Measurements from ENCODE around the gene ZNHIT1.

ZNHIT1 gene

DNA sequence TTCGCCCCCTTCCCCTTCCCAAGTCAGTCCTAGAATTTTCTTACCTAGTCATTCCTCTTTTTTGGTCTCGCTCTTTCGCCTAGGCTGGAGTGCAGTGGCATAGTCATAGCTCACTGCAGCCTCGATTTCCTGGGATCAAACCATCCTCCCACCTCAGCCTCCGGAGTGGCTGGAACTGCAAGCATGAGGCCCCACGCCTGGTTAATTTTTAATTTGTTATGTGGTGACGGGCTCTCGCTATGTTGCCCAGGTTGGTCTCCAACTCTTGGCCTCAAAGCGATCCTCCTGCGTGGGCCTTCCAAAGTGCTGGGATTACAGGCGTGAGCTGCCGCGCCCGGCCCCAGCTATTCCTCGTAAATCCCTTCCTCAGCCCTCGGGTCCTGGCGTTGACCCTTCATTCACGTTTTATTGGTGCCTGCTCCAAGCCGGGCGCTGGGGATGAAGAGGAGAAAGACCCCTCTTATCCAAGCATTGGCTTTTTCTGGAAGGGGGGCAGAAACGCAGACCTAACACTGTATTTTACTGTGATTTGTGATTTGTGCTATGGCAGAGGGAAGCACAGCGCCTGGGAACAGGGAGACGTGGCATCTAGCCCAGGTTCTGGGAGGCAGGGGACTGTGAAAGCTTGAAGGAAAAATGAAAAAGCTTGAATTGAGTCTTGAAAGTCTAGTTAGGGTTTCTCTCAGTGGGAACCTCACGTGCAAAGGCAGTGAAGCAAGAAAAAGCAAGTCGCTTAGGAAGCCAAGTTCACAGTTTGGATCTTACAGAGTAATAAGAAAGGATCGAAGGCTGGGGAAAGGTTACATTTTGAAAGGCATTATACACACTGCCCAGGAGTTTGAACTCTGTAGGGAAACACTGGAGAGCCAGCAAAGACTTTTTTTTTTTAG lies 516 bp downstream of the ZNHIT1 start:
- DNase-seq: no peak

GRCh38 chr7:101220295-101220694 lies 2.3 kb downstream of the ZNHIT1 start:
- no peak for DNase-seq

DNA sequence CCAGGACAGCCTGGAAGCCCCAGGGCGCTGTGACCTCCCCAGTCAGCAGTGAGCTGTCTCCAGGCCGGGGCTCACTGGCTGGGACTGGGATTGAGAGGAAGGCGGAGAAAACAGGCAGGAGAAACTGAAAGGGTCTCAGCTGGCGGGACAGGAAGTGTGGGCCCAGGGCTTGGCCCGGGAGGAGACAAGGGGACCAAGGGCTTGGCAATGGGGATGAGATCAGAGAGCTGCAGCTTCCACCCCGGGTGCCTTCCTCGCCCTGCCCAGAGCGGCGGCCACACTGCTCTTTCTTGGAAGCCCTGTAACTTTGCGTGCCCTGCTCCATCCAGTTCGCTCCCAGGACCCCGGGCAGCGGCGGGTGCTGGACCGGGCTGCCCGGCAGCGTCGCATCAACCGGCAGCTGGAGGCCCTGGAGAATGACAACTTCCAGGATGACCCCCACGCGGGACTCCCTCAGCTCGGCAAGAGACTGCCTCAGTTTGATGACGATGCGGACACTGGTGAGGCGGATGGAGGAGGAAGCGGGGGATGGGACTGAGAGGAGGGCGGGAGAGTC lies 4.4 kb downstream of the ZNHIT1 start:
- no peak for DNase-seq

DNA sequence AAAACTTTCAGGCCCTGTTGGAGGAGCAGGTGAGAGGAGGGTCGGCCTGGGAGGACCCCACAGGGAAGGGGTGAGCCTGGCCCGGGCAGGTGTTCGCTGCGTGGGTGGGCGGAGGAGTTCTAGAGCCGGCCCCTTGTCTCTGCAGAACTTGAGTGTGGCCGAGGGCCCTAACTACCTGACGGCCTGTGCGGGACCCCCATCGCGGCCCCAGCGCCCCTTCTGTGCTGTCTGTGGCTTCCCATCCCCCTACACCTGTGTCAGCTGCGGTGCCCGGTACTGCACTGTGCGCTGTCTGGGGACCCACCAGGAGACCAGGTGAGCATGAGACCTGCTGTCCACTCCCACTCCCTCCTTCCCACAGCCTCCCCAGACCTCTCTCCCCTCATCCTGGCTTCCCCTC lies 5.6 kb downstream of the ZNHIT1 start:
- DNase-seq: no peak

DNA sequence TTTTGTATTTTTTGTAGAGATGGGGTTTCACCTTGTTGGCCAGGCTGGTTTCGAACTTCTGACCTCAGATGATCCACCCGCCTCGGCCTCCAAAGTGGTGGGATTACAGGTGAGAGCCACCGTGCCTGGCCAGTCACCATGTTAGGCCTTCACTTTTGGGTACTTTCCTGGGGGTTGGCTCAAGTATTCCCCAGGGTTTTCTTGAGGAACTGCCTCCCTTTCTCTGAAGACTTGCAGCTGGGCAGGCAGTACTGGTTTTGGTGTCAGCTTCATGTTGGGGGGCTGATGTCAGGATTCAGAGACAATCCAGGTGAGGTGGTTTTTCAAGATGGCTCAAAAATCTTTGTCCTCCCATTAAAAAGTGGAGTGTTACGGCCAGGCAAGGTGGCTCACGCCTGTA lies 7.7 kb downstream of the ZNHIT1 start:
- no peak for DNase-seq

- DNase-seq: no peak
Observed at GRCh38 chr7:101226721-101227120, 8.8 kb downstream of the ZNHIT1 start.

GRCh38 chr7:101231644-101232043 lies 13.7 kb downstream of the ZNHIT1 start:
- DNase-seq: no peak

DNA sequence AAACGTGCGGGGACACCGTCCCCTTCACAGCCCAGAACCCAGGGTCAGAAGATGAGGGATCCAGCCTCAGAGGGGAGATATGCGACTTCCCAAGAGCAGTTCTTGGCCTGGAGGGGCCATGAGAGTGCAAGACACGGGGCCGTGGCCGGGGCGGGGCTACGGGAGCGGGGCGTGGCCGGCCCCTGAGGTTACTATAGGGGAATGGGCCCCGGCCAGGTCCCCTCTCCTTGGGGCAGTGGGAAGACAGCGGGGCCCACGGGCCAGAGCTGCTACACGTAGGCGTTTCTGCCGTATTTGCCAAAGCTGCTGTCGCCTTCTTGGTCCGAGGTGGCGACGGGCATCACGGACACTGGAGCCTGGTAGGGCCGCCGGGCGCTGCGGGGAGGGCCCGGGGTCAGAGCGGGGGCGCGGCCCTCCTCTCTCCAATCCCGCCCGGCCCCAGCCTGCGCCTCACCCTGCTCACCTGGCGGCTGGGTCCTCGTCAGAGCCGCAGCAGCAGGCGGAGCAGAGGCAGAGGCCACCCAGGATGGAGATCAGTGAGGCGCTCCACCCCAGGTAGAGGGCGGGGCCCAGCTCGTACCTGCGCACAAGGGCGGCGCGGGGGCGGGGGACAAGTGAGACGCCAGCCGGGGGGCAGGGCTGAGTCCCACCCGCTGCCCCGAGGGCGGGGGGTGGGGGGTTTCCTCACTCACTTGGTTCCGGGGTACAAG lies 14.3 kb downstream of the ZNHIT1 start:
- DNase-seq: peak in 1 of 14 donors; percentile 33

DNA sequence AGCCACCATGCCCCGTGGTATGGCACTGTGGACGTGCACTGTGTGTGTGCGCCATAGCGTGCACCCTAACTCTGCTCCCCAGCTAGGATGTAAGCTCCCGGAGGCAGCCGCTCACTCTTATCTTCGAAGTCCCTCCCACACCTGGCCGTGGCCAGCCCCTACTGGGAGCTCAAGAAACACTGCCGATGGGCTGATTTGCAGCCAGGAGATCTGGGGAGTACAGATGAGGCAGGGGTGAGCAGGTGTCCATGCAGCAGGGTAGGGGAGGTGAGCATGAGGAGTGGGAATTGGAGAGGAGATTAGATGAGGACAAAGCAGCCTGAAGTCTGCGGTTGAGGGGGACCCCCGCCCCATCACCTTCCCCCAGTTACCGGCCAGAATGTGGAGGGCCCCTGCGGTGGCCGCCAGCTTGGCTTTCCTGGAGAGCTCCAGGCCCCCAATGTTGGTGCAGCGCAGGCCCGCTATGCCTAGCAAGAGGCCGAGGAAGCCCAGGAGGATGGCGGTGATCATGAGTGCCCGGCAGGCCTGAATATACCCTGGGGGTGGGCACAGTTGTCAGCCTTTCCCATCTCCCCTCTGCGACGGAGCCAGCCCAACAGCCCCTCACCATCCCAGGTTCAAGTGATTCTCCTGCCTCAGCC lies 16.1 kb downstream of the ZNHIT1 start:
- no peak for DNase-seq

GRCh38 chr7:101234636-101235035 lies 16.7 kb downstream of the ZNHIT1 start:
- DNase-seq: no peak

GRCh38 chr7:101235050-101235449 lies 17.1 kb downstream of the ZNHIT1 start:
- DNase-seq: no peak

GRCh38 chr7:101235522-101235921 lies 17.6 kb downstream of the ZNHIT1 start:
- no peak for DNase-seq

DNA sequence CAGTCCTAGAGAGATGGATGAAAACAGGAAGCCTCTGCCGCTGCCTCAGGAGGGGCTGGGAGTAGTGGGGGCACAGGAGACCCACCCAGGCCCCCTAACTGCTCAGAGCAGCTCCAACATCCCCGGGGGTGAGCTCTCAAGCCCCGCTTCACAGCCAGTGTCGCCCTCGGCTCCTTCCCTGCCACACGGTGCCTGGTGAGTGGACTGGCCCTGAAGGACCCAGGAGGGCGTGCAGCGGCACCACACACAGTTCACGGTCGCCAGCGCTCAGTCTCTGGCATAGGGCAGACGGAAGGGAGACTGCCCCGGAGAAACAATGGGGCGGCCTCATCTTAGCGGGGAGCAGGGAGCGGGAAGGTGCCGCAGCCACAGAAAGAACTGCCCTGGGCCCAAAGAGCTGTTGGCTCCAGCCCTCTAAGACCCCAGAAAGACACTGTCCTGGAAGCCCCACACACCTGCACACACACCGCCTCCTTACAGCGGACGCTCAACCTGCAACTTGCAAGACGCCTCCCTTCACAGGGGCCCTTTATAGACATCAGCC lies 18.4 kb downstream of the ZNHIT1 start:
- no peak for DNase-seq

DNA sequence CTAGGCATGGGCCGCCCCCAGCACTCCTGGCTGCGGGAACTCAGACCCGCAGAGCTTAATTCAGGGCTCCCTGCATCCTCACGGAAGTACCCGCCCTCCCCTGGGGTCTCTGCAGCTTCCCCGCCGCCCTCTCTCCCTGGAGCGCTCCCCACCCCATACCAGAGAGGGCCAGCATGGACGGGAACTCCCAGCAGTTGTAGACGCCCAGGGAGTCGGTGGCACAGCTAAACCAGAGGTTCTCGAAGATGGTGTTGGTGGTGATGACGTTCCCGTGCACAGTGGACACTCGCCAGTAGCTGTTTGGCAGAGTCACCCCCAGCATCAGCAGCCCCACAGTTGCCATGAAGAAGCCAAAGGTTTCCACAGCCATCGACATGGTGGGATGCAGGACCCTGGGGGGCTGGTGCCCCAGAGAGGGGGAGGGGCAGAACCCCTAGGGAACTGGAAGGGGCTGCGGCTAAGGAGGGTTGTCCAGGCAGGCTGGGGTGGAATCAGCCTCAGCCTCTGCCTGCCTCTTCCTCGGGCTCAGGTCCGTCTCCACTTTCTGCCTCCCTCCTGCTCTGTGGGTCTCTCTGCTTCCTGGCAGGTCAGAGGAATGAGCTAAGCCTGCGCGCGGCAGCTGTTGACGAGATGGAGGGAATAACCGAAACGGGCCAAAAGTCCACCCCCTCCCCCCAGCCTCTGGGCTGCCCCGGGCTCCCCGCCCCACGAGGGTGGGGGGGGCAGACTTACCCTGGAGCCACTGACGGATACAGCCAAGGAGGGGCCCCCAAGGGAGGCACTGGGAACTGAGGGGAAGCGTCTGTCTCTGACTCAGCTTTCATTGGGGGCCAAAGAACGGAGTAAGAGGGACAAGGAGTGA lies 19.5 kb downstream of the ZNHIT1 start, which contains the start of gene CLDN15:
CLDN15 (minus strand) TSS at position 597 of the 862 bp plus-strand sequence; CDS start at position 376, 221 bp downstream.
- DNase-seq: peak in 7 of 14 donors; percentile 11 to 76 (median 30)

DNA sequence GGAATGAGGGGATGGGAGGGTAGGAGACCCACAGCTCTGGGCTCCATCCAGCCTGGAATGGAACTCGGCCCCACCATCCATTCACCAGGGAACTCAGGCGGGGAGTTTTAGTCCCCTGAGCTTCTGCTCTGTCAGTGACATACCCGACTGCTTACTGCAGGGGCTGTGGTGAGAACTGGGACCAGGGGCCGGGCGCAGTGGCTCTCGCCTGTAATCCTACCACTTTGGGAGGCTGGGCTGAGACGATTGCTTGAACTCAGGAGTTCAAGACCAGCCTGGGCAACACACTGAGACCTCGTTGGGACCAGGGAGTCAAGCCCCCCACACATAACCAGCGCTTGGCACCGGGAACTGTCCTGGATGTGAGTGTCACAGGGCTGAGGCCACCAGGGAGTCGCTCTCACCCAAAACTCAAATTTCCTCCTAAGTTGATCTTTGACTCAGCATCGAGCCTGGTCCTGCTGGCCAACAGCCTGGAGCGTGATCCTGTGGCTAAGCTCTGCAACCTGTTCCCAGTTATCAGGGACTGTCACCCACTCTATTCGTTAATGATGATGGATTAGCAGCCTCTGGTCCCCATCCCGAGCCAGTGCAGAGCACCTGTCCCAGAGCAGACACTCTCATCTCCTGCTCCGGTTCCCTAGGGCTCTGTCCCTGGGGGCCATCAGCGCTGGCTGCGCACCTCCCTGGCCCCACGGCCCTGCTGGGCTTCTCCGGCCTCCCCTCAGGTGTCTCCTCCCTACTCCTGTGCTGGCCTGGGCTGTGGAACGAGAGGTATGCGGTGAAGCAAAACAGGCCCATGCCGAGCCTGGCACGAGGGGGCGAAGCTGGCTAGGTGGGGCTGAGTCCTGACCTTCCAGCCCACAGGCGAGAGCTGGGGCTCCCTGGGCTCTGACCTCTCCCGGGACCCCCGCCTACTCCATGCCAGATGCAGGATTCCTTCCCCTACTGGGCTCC lies 20.5 kb downstream of the ZNHIT1 start:
- no peak for DNase-seq

GRCh38 chr7:101239191-101239950 lies 21.4 kb downstream of the ZNHIT1 start:
- no peak for DNase-seq

DNA sequence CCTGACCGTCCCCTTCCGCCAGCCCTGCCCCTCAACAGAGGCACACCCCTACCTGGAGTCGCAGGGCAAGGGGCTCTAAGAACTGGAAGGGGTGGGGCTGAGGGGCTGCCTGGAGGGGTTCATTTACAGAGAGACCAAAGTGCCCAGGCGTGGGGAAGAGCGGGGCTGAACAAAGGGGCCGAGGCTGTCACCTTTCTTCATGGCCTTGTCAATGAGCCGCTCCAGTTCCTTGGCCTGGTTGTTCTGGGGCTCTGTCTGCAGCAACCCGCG lies 21.9 kb downstream of the ZNHIT1 start:
- no peak for DNase-seq

DNA sequence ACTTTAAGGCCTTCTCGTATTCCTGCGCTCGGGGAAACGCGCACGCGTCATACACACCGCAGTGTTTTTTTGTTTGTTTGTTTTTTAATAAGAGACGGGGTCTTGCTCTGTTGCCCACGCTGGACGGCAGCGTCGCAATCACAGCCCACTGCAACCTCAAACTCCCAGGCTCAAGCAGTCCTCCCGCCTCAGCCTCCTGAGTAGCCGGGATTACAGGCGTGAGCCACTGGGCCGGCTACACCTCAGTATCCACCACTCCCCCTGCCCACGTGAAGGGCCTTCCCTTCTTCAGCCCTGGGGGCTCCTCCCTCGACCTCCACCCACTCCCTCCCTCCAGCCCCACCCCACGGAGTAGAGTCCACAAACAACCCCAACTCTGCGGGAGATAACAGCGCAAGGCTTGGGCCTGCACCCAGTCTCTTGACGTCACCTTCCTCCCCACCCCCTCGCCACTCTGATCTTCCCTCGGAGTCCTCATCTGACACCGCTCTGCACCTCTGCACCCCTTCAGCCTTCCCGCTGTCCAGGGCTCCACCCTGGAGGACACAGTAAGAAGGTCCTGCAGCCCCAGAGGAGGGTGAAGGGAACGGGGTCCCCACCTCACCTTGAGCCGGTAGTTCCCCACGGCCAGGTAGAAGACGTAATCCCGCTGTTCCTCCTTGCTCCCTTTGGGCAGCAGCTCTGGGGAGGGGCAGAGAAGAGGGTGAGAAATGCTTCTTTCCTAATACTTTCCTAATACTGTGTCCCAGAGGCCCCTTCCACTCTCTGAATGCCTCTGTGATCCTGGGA lies 22.5 kb downstream of the ZNHIT1 start:
- DNase-seq: no peak

GRCh38 chr7:101241015-101241363 lies 23.0 kb downstream of the ZNHIT1 start:
- DNase-seq: no peak

Data from C1 segment of cervical spinal cord (tissue), 14 donors.